Activated CD4-positive, alpha-beta T cell treated with anti-CD3 and anti-CD28 coated beads, Interleukin-2, Interleukin-6, amounts not matched to agents 100 ng/mL and 50 ng/mL, durations not matched to agents 16 hours and 8 hours (primary cell): ENCODE results near the gene UBTD1.

ENCODE experiments used
- DNase-seq: peaks from one replicate; pipeline ENCODE4 v3.0.0-alpha.2; 2020

Gene UBTD1

DNA sequence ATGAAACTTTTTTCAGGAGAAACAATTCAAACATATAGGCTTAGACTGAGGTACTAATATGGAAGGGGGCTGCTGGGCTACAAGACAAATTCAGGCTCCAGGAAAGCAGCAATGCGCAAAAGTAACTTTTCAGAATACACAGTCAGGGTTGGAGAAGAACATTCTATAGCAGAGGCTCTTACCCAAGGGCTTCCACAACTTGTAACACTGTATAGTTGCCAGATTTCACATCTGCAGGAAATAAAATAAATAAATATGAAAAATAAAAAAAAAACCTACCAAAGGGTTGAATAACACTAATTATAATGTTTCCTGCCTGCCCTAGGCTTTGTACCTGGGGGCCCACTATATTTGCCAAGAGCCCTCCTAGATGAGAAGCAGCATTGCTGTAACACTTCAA lies 14.8 kb upstream of the UBTD1 start:
- DNase-seq: no peak

DNA sequence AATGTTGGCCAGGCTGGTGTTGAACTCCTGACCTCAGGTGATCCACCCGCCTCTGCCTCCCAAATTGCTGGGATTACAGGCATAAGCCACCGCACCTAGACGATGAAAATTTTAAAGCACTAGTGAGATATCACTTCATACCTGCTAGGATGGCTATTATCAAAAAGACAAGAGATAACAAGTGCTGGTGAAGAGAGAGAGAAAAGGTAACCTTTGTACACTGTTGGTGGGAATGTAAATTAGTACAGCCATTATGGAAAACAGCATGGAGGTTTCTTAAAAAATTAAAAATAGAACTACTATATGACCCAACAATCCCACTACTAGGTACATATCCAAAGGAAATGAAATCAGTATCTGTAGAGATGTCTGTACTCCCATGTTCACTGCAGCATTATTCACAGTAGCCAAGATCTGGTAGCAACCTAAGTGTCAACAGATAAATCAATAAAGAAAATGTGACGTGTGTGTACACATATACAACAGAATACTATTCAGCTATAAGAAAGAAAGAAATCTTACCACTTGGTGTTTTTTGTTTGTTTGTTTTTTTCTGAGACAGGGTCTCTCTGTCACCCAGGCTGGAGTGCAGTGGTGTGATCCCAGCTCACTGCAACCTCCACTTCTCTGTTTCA lies 13.0 kb upstream of the UBTD1 start:
- DNase-seq: no peak

DNA sequence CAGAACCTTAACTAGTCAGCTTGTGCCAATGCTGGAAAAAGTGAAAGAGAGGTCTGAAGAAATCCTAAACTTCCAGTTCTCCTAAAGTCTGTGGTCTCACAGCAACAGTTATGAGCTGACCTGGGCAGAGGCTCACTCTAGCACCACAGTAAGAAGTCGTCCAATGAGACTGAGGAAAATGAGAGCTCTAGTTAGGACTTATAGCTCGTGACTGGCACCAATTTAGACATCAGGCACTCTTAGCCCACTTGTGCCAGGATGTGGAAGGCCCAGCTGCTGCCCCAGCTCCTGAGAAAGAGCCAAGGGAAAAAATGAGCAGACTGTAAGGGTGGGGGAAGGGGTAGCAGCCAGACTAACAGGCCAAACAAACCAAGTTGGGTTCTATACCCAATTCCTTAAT lies 8.1 kb upstream of the UBTD1 start:
- DNase-seq: no peak

DNA sequence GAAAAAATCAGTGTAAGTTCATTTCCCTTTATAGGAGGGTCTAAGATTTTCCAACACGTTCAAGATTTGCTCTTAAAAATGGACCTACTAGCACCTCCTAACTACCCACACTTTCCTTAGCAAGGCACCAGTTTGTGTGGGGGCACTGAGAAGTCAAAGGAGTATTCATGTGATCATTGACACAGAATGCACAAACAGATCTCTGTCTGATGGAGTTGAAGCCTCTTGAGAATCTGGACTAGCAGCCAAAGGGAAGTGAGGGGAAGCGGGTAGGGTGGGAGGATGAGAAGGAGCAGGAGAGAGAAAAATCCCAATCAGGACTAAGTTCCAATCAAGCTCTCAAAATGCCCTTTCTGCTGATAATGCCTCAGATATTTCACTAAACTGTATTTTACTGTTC lies 4.6 kb upstream of the UBTD1 start:
- DNase-seq: no peak

DNA sequence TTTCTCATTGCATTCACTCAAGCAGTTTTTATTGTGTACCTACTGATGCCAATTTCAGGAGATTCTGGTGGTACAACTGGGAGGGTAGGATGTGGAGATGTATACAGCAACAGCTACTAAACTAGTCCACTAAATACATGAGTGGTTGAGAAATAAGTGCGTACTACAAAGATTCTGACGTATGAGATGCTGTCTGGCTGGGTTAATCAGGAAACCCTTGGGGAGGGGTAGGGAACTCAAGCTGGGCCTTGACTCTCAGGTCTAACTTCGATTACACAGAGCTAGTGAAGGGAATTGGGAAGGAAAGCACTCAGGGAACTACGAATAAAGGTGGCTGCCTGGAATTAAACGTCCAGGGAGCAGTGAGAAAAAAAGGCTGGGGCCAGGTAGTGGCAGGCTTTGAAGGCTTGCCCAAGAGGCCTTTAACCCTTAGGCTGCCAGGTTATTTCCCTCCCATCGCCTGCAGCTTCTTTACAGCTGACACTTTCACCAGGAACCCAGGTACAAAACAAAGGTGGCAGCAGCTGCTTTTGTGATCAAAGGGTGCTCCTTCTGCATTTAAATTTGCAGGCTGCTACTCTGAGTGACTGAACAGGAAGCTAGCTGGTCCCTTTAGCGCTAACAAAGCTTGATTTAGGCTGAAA lies 3.7 kb upstream of the UBTD1 start:
- DNase-seq: no peak

DNA sequence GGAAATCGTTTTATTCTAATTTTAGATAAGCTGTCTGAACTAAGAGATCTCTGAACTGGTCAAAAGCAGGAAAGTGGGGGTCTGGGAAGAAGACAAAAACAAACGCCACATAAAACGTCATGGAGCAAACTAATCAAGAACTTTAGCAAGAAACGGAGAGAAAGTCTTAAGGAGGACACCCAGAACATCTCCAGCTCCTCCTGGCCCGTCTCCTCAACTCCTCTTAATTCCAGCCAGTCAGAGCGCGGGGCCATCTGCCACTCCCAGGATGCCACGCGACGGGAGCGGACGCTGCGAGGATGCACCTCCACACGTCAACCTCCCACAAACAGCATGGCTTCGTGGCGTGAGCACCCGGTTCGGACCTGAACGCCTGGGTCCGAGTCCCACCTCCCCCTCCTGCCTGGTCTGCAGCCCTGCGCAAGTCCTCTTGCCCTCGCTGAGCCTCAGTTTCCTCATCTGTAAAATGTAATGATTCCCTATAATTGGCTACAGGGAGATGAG lies 1.1 kb upstream of the UBTD1 start:
- peak; percentile 92 for DNase-seq

DNA sequence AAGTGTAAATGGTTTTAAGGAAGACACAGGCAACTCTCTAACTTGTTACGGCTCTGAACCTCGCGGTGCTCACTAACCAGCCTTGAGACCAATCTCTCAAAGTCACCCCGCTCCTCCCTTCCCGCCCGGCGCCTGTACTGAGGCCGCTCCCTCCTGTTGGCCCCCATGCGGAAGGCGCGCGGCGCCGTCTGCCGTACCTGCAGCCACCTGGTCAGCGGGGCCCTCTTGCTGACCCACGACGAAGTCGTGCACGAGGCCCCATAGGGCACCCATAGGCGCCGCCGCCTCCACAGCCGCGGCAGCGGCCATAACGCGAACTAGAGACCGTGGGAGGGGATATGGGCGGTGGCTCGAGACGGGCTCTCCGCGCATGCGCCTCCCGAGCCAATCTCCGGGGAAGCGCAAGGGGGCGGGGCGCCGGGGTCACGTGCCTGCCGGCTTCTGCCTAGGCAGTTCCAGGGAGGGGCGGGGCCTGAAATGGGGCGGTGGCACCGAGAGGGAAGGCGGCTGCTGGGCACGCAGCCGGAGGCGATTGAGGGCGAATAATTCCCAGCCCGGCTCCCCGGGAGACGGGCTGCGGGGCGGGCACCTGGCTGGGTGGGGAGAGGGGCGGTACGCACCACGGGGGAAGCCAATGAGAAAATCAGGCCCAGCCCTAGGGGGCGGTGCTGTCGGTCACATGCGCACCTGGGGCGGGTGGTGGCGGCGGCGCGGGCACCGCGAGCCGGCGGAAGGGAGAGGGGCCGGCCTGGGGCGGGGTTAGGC lies 466 bp upstream of the UBTD1 start, which contains the start of gene MMS19:
Gene MMS19 (minus strand): TSS at position 347 of the 765 bp plus-strand sequence. CDS start 38 bp downstream, at position 309.
- DNase-seq: peak; percentile 99

DNA sequence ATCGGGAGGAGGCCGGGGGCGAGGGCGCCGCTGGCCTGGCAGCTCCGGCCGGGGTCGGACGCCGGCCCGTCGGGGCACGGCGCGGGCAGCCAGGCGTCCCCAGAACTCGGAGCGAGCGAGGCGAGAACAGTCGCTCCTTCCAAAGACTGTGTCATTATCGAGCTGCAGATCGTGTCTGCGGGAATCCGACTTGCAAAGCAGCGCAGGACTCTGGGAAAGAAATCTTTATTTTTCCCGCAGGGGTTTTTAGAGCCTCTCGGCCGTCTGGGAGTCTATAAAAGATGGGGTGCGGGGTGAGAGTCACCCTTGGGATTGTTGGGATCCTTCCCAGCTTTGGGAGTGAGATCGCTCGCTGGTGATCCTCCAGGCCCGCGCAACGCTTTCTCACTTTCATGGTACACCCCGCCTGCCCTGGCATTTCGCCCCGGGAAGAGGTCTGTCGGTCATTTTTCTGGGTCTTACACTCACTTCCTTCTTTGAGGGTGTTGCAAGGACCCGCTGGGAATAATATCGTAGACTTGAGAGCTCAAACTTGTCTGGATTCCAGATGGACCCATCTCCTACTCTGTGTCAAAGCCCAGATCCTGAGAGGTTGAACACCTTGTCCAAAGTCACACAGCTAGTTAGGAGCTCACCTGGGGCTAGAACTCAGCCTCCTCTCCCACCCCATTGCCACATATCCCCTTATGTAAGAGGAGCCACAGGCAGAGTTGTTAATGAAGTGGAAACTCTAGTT lies 1.0 kb downstream of the UBTD1 start:
- DNase-seq: no peak

DNA sequence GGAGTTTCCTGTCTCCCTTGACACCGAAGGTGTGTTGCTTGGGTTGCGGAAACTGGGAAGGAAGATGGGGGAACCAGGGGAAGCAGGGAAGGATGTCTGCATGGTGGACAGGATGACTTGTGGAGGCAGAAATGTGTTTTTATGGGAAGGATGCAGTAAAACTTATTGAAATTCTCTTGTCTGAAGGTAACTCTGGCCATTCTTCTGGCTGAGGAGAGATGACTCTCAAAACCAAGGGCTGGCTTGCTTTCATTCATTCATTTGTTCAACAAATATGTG lies 1.5 kb downstream of the UBTD1 start:
- no peak for DNase-seq

DNA sequence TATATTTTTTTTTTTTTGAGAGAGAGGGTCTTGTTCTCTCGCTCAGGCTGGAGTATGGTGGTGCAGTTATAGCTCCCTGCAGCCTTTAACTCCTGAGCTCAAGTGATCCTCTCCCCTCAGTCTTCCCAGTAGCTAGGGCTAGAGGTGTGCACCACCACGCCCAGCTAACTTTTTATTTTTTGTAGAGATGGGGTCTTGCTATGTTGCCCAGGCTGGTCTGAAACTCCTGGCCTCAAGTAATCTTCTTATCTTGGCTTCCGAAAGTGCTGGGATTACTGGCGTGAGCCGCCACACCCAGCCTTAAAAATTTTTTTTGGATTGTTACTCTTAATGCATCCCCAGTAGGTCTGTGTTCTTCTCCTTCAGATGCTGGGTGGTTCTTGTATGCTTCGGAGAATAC lies 4.2 kb downstream of the UBTD1 start:
- DNase-seq: no peak

DNA sequence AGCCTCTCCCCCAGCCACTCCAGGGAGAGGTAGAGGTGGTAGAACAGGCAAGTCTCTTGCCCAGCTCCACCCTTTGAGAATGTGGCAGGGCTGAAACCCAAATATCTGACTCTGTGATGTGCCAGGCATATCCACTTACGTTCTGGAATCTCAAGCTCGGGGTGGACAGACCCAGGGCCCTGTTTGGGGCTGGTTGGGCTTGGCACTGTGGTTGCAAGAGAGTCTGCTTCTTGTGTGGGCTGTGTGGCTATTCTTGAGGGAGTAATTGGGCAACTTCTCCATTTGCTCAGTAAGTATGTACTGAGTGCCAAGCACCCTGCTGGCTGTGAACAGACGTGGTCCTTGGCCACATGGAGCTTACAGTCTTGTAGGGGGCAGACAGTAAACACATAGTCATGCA lies 4.7 kb downstream of the UBTD1 start:
- DNase-seq: no peak

DNA sequence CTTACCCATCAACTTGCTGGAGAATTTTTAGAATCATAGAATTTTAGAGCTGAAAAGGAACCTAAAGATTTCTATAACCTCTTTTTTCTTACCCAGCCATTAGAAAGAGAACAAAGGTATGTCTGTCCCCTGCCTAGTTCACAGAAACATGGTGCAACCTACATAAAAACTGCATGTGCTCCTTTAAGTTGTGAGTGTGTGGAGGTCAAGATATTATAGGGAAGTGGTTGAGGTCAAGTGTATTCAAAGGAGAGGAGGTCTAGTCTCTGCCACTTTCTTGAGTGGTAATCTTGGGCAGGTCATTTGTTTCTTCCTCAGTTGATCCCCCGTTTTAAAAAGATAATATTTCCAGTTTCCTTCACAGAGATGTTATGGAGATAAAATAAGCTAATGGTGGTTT lies 6.4 kb downstream of the UBTD1 start:
- no peak for DNase-seq

DNA sequence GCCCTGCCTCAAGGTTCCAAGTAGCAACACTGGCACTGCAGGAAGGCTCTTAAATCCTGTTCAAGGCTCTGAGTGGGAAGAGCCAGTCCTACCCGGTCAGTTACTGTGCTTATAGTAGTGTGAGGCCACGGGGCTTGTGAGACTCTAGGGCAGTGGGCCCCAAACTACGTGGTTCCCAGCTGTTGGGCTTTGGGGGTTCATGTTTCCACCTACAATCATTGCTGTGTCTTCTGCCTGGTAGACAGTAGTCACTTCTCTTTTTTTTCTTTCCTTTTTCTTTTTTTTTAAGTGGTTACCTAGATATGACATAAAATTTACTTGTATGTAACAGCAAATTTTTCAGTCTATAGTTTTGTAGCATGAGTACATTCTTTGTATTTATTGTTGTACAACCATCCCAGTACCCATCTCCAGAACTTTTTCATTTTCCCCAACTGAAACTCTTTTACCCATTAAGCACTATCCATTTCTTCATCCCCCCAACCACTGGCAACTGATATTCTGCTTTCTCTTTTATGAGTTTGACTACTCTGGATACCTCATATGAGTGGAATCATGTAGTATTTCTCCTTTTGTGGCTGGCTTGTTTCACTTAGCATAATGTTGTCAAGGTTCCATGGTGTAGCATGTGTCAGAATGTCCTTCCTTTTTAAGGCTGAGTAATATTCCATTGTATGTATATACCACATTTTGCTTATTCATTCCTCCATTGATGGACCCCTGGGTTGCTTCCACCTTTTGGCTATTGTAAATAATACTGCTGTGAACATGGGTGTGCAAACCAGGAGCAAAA lies 7.7 kb downstream of the UBTD1 start:
- no peak for DNase-seq

DNA sequence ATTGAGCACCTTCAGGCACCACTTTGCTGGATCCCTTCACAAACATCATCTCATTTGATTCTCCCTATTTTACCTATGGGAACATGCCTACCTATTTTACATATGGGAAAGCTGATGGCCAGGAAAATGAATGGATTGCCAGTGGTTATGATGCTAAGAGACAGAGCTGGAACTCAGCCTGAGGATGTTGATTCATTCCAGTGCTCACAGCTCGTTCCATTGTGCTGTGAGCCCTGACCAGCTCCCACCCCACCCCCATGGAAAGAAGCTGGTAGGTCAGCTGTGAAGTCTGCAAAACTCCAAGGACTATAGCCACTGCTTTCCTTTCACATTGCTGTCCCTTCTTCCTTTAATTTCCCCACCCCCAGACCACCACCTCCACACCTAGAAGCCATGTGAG lies 9.6 kb downstream of the UBTD1 start:
- DNase-seq: no peak

DNA sequence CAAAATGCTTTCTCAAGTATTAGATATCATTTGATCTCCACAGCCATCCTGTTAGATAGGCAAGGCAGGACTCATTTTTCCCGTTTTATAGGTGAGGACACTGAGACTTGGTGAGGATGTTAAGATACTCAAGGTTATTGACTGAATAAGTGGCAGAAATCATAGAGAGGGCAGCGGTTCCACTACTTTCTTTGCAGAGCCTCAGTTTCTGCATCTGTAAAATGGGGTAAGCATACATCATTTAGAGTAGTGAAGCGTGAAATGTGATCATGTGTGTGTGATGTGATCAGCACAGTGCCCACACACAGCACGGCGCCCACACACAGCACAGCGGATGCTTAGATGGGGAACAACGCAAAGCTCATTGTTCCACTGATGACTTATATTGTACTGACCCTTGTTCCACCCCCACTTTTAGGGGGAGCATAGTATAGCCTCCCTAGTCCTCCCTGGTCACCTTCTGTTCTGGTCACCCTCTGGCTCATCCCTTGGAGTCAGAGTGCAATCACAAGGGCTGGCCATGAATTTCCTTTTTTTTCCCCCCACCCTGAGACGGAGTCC lies 10.5 kb downstream of the UBTD1 start:
- DNase-seq: no peak

DNA sequence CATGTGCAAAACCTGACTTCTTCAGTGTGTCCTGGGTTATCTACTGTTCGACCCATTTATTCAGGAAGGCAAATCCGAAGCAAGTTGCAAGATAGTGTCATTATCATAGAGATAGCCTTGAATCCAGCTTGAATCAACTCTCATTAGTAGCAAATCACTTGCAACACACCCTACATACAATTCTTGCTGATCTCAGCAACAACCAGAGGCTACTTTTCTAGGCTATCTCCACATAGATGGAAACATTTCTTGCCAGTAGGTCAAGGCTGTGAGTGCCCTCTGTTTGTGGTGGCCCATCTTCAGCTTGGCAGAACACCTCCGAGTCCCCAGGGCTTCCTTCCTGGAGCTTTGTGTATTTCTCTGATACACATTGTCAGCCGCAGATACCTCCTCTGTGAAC lies 12.0 kb downstream of the UBTD1 start:
- DNase-seq: no peak

DNA sequence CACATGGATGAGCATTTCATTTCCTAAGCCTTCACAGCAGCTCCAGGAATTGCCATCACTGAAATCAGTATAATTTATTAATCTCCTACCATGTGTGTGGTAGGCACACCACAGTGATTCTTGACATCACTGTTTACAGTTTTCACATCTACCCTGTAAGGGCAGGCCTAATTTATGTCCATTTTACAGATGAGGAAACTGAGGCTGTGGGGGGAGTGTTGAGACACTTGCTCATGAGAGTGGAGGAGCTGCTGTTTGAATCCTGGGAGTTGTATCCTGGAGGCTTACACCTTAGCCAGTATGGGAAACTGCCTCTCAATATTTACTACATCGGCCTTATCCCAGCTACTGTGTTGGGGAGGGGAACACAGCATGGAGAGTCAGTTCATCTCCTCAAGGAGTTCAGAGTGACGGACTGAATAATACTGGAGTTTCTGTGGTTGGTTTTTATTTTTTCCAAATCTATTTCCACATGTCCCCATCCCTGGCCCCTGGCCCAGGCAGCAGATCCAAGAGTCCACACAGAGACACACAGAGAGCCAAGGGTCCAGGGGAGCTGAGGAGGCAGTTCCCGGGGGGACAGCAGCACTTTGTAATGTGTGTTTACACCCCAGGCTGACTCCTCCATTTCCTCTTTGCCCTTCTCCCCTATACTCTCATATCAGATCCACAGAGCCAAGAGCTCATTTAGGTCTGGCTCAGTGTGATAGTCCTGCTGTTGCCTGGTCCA lies 13.2 kb downstream of the UBTD1 start:
- no peak for DNase-seq

DNA sequence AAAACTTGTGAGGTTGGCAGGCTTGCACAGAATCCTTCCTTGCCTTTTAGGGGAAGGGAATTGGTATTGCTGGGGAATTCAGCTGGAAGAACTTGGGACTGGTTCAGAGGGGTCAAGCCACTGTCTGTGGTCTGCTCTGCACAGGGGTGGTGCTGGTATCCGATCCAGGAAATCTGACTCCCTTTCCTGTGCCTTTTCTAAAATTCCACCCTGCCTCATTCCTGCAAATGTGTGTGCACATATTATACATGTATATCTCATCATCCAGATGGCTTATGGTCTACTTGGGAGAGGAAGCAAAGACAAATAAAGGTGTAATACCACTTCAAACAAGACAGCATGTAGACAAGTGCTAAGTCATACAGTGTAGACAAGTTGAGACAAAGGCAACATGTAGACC lies 14.3 kb downstream of the UBTD1 start:
- DNase-seq: no peak

DNA sequence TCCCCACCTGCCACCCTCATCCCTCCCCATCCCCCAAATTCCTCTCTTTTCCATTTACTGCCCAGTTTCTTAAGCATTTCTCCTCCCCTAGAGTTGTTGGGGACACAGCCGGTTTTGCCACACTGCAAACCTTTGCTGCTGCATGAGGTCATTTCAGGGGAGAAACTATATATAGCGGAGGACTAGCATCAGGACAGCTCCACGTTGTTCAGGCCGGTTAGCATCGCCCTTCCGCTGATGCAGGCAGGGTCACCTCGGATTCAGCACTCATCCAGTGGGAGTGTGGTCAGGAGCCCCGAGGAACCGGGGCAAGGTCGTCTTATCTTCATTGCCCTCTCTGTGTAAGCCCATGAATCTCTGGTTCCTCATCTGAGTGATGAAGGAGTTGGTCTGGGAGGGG lies 15.6 kb downstream of the UBTD1 start:
- no peak for DNase-seq

DNA sequence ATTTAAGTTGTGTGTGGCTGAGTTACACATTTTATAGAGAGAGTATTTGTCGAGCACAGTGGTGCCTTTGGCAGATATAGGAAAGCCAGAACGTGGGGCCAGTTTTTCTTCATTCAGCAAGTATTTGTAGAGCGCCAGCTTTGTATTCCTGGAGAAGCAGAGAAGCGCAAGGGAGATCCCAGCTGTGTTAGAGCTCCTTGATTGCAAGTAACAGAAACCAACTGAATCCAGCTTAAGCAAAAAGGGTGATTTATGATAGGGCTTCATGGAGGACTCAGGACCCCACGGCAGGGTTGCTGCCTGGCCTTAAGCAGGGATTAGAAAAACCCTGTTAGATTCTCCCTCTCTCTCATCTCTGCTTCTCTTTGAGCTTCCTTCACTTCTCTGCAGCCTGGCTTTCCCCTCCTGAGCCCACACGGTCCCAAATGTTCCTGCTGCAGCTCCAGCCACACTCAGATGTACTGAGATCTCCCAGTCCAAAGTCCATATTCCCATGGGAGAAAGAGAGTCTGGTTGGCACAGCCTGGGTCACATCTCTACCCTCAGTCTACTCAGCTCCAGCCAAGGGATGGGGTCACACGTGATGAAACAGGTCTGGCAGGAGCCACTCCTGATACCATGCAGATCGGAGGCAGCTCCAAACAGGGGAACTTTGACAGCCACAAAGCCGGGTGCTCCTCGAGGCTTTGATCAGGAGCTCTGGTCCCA lies 16.7 kb downstream of the UBTD1 start:
- no peak for DNase-seq
